Measurements from ENCODE around the gene DMKN. TPM values are rescaled to one million over a fixed set of nuclear protein-coding genes. Genes with fewer than 3 reads are reported as not detected.

DMKN gene
- total RNA-seq, 2 donors from 2014 or later: 430 to 451 TPM

DNA sequence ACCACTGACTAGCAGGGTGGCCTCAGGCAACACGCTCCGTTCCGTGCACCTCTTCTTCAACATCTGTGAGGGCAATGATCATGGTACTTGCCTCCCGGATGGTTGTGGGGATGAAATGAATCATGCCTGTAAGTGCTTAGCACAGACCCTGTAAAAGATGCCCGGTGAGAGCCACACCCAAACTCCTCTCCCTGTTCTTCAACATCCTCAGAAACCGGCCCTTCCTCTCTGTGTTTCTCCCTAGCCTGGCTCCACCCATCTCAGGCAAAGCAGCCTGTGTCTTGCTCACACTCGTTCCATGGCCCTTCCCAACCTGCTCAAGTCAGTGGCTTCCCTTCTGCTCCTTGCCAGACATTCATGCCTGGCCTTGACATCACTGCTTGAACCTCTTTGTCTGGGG lies 5.8 kb upstream of the DMKN start:
- peaks cover 4% of the 10 kb centered on the region for H3K4me1 Mint-ChIP-seq
- no peak overlapping the region for H3K4me3 Mint-ChIP-seq
- 85 to 92% methylated on average over 4 to 7 of the region's 7 CpGs for WGBS, 2 experiments (ENCODE audit: insufficient coverage in 1 of 2, insufficient read length in 1 of 2)
- Histone ChIP-seq H3K4me3 (ENCODE audit: low read length) (no peak overlapping the region), H3K4me1 (ENCODE audit: control insufficient read depth, insufficient read depth, low read length) (peaks cover under 1% of the 10 kb centered on the region), H3K9ac (ENCODE audit: extremely low read depth, low read length, poor library complexity, severe bottlenecking) (no peak overlapping the region), H3K27ac (ENCODE audit: low read depth, low read length) (no peak overlapping the region), H3K9me3 (ENCODE audit: control insufficient read depth, low read length) (no peaks in the 10 kb centered on the region), H3K27me3 (ENCODE audit: control insufficient read depth, insufficient read depth, low read length, poor library complexity, severe bottlenecking) (no peaks in the 10 kb centered on the region), H3K36me3 (ENCODE audit: control insufficient read depth, insufficient read depth, low read length) (no peaks in the 10 kb centered on the region)
- H3K27me3 Mint-ChIP-seq (ENCODE audit: insufficient read depth): peaks cover under 1% of the 10 kb centered on the region
- TF ChIP-seq, protein P1, sequence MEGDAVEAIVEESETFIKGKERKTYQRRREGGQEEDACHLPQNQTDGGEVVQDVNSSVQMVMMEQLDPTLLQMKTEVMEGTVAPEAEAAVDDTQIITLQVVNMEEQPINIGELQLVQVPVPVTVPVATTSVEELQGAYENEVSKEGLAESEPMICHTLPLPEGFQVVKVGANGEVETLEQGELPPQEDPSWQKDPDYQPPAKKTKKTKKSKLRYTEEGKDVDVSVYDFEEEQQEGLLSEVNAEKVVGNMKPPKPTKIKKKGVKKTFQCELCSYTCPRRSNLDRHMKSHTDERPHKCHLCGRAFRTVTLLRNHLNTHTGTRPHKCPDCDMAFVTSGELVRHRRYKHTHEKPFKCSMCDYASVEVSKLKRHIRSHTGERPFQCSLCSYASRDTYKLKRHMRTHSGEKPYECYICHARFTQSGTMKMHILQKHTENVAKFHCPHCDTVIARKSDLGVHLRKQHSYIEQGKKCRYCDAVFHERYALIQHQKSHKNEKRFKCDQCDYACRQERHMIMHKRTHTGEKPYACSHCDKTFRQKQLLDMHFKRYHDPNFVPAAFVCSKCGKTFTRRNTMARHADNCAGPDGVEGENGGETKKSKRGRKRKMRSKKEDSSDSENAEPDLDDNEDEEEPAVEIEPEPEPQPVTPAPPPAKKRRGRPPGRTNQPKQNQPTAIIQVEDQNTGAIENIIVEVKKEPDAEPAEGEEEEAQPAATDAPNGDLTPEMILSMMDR (conservative IDR thresholded peaks at IDR 0.05): no peak
- no peaks in the 10 kb centered on the region for H3K36me3 Mint-ChIP-seq (ENCODE audit: low read depth)
- no peak overlapping the region for H3K27ac Mint-ChIP-seq
- DNase-seq: no peak
- H3K9me3 Mint-ChIP-seq: no peaks in the 10 kb centered on the region

DNA sequence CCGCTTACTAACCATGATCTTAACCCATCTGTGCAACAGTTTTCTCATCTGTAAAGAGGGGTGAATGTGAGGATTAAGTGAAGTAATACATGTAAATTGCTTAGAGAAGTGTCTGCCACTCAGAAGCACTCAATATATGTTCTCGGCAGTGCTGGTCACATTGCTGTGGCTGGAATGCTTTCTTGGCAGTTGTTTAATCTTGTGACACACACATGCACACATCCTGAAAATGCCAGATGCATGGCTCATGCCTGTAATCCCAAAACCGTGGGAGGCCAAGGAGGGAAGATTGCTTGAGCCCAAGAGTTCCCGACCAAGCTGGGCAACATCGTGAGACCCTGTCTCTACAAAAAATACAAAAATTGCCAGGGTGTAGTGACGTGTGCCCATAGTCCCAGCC lies 4.9 kb upstream of the DMKN start:
- Mint-ChIP-seq H3K9me3 (no peaks in the 10 kb centered on the region), H3K4me1 (peaks cover 10% of the 10 kb centered on the region), H3K27ac (no peak overlapping the region), H3K27me3 (ENCODE audit: insufficient read depth) (no peaks in the 10 kb centered on the region), H3K36me3 (ENCODE audit: low read depth) (no peaks in the 10 kb centered on the region), H3K4me3 (no peak overlapping the region)
- Histone ChIP-seq H3K36me3 (ENCODE audit: control insufficient read depth, insufficient read depth, low read length) (no peaks in the 10 kb centered on the region), H3K9me3 (ENCODE audit: control insufficient read depth, low read length) (no peaks in the 10 kb centered on the region), H3K4me1 (ENCODE audit: control insufficient read depth, insufficient read depth, low read length) (peaks cover 4% of the 10 kb centered on the region), H3K27ac (ENCODE audit: low read depth, low read length) (no peak overlapping the region), H3K4me3 (ENCODE audit: low read length) (no peak overlapping the region), H3K9ac (ENCODE audit: extremely low read depth, low read length, poor library complexity, severe bottlenecking) (no peak overlapping the region), H3K27me3 (ENCODE audit: control insufficient read depth, insufficient read depth, low read length, poor library complexity, severe bottlenecking) (no peaks in the 10 kb centered on the region)
- no peak for DNase-seq
- 93 to 94% methylated on average over 5 to 6 of the region's 6 CpGs for WGBS, 2 experiments (ENCODE audit: insufficient coverage in 1 of 2, insufficient read length in 1 of 2)
- TF ChIP-seq, protein P1 (conservative IDR thresholded peaks at IDR 0.05): no peak

DNA sequence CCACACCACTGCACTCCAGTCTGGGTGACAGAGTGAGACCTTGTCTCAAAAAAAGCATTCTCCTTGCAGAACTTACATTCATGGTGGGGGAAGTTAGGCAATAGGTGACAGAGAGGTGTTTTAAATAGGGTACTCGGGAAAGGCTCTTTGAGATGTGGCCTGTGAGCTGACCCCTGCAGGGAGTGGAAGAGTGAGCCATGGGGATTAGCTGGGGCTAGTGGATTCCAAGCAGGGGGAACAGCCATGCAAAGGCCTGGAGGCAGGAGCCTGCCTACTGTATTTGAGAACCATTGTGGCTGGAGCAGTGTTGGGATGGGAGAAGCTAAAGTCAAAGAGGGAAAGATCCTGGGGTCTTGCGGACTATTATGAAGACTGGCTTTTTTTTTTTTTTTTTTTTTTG lies 3.9 kb upstream of the DMKN start:
- Histone ChIP-seq H3K36me3 (ENCODE audit: control insufficient read depth, insufficient read depth, low read length) (no peaks in the 10 kb centered on the region), H3K27ac (ENCODE audit: low read depth, low read length) (no peak overlapping the region), H3K27me3 (ENCODE audit: control insufficient read depth, insufficient read depth, low read length, poor library complexity, severe bottlenecking) (no peaks in the 10 kb centered on the region), H3K4me3 (ENCODE audit: low read length) (no peak overlapping the region), H3K9ac (ENCODE audit: extremely low read depth, low read length, poor library complexity, severe bottlenecking) (no peak overlapping the region), H3K9me3 (ENCODE audit: control insufficient read depth, low read length) (no peaks in the 10 kb centered on the region), H3K4me1 (ENCODE audit: control insufficient read depth, insufficient read depth, low read length) (peaks cover 4% of the 10 kb centered on the region)
- Mint-ChIP-seq H3K27me3 (ENCODE audit: insufficient read depth) (no peaks in the 10 kb centered on the region), H3K4me1 (peaks cover 10% of the 10 kb centered on the region), H3K27ac (peak overlapping the region; percentile 56), H3K9me3 (no peaks in the 10 kb centered on the region), H3K36me3 (ENCODE audit: low read depth) (no peaks in the 10 kb centered on the region), H3K4me3 (no peak overlapping the region)
- TF ChIP-seq, protein P1 (conservative IDR thresholded peaks at IDR 0.05): no peak
- DNase-seq: peak; percentile 62
- WGBS, 2 experiments (ENCODE audit: insufficient coverage in 1 of 2, insufficient read length in 1 of 2): 67 to 89% methylated on average over 1 to 2 of the region's 2 CpGs

Measured in endodermal cell (in vitro differentiated cells).